Stimulated activated naive B cell treated with anti-CD40 and anti-IgM and Interleukin-4, amounts not matched to agents 10 μg/mL and 1 μg/mL and 100 μg/mL, for 72 hours (primary cell): ENCODE results near the gene DNPEP.

Experiments
- ATAC-seq, 2 donors: fragments of 150-1000 bp; cut with Tn5 transposase; replicated peaks; 2 replicates each; pipeline ENCODE4 v1.10.0; 2021; ENCODE audit warnings: moderate library complexity in 1 of 2
- DNase-seq: peaks from one replicate; pipeline ENCODE4 v3.0.0; 2021
- H3K27ac Mint-ChIP-seq: one replicate; pipeline ENCODE4 v1.8.0; 2022; ENCODE audit warnings: mild to moderate bottlenecking, mixed read lengths
- H3K27me3 Mint-ChIP-seq, 2 donors: one replicate each; pipeline ENCODE4 v1.8.0; 2022; ENCODE audit warnings: mixed read lengths in 2 of 2
- H3K36me3 Mint-ChIP-seq, 2 donors: one replicate each; pipeline ENCODE4 v1.8.0; 2022; ENCODE audit warnings: mixed read lengths in 2 of 2, mild to moderate bottlenecking in 1 of 2
- H3K4me1 Mint-ChIP-seq, 2 donors: one replicate each; pipeline ENCODE4 v1.8.0; 2022; ENCODE audit warnings: mixed read lengths in 2 of 2, mild to moderate bottlenecking in 1 of 2
- H3K4me3 Mint-ChIP-seq, 2 donors: one replicate each; pipeline ENCODE4 v1.8.0; 2022; ENCODE audit warnings: mild to moderate bottlenecking in 2 of 2, mixed read lengths in 2 of 2, moderate library complexity in 1 of 2
- H3K9me3 Mint-ChIP-seq, 2 donors: one replicate each; pipeline ENCODE4 v1.8.0; 2022; ENCODE audit warnings: mixed read lengths in 2 of 2, mild to moderate bottlenecking in 1 of 2

Gene DNPEP

GRCh38 chr2:219425238-219426067, 37.7 kb upstream of the DNPEP start:
- Mint-ChIP-seq H3K36me3 (no peaks in the 10 kb centered on the region), H3K27ac (no peak overlapping the region), H3K4me1 (no peaks in the 10 kb centered on the region), H3K4me3 (no peak overlapping the region), H3K27me3 (peaks cover 46 to 67% of the 10 kb centered on the region in 2 donors), H3K9me3 (no peaks in the 10 kb centered on the region)
- DNase-seq: no peak
- no peak for ATAC-seq

GRCh38 chr2:219423652-219424377, 36.1 kb upstream of the DNPEP start:
- H3K27me3 Mint-ChIP-seq: peaks cover 61 to 76% of the 10 kb centered on the region in 2 donors
- no peaks in the 10 kb centered on the region for H3K4me1 Mint-ChIP-seq
- H3K27ac Mint-ChIP-seq: no peak overlapping the region
- no peak for DNase-seq
- no peaks in the 10 kb centered on the region for H3K36me3 Mint-ChIP-seq
- ATAC-seq: no peak
- H3K4me3 Mint-ChIP-seq: no peak overlapping the region
- H3K9me3 Mint-ChIP-seq: no peaks in the 10 kb centered on the region

GRCh38 chr2:219422952-219423534, 35.3 kb upstream of the DNPEP start:
- Mint-ChIP-seq H3K4me1 (no peaks in the 10 kb centered on the region), H3K4me3 (no peak overlapping the region), H3K27ac (no peak overlapping the region), H3K27me3 (peaks cover 58 to 74% of the 10 kb centered on the region in 2 donors), H3K9me3 (no peaks in the 10 kb centered on the region), H3K36me3 (no peaks in the 10 kb centered on the region)
- no peak for ATAC-seq
- DNase-seq: no peak

- Mint-ChIP-seq H3K4me3 (no peak overlapping the region), H3K27ac (no peak overlapping the region), H3K9me3 (no peaks in the 10 kb centered on the region), H3K27me3 (peaks cover 60 to 74% of the 10 kb centered on the region in 2 donors), H3K36me3 (no peaks in the 10 kb centered on the region), H3K4me1 (no peaks in the 10 kb centered on the region)
- ATAC-seq (no peak), DNase-seq (no peak)
Measured at GRCh38 chr2:219421323-219421722, 33.6 kb upstream of the DNPEP start.

GRCh38 chr2:219420687-219421086, 33.0 kb upstream of the DNPEP start:
- Mint-ChIP-seq H3K27ac (no peak overlapping the region), H3K9me3 (no peaks in the 10 kb centered on the region), H3K36me3 (no peaks in the 10 kb centered on the region), H3K27me3 (peaks cover 58 to 74% of the 10 kb centered on the region in 2 donors), H3K4me3 (no peak overlapping the region), H3K4me1 (no peaks in the 10 kb centered on the region)
- ATAC-seq (no peak), DNase-seq (no peak)

- no peaks in the 10 kb centered on the region for H3K36me3 Mint-ChIP-seq
- no peak for DNase-seq
- H3K4me1 Mint-ChIP-seq: no peaks in the 10 kb centered on the region
- H3K27ac Mint-ChIP-seq: no peak overlapping the region
- ATAC-seq: no peak
- peaks cover 50 to 67% of the 10 kb centered on the region in 2 donors for H3K27me3 Mint-ChIP-seq
- H3K4me3 Mint-ChIP-seq: no peak overlapping the region
- no peaks in the 10 kb centered on the region for H3K9me3 Mint-ChIP-seq
Measured at GRCh38 chr2:219419331-219420197, 31.9 kb upstream of the DNPEP start.

- no peak for ATAC-seq
- H3K36me3 Mint-ChIP-seq: no peaks in the 10 kb centered on the region
- DNase-seq: no peak
Measured at GRCh38 chr2:219419012-219419324, 31.3 kb upstream of the DNPEP start.

GRCh38 chr2:219418155-219419011, 30.7 kb upstream of the DNPEP start, which contains the start of gene DES:
Gene DES, plus strand, starts transcription at chr2:219418377. Its CDS starts 86 bp downstream, at chr2:219418463.
- ATAC-seq (no peak), DNase-seq (no peak)
- no peak within 1 kb of the TSS for H3K4me3 Mint-ChIP-seq
- no peaks in the 10 kb centered on the region for H3K36me3 Mint-ChIP-seq
- no peak within 1 kb of the TSS for H3K27ac Mint-ChIP-seq
- peaks cover 55 to 67% of the 10 kb centered on the region in 2 donors for H3K27me3 Mint-ChIP-seq
- H3K9me3 Mint-ChIP-seq: no peaks in the 10 kb centered on the region
- H3K4me1 Mint-ChIP-seq: no peaks in the 10 kb centered on the region

More at GRCh38 chr2:219419012-219419324, 31.3 kb upstream of the DNPEP start:
- no peaks in the 10 kb centered on the region for H3K9me3 Mint-ChIP-seq
- no peak overlapping the region for H3K27ac Mint-ChIP-seq
- no peaks in the 10 kb centered on the region for H3K4me1 Mint-ChIP-seq
- peaks cover 51 to 67% of the 10 kb centered on the region in 2 donors for H3K27me3 Mint-ChIP-seq
- H3K4me3 Mint-ChIP-seq: no peak overlapping the region

GRCh38 chr2:219417374-219417773, 29.7 kb upstream of the DNPEP start:
- no peak overlapping the region for H3K27ac Mint-ChIP-seq
- peaks cover 58 to 68% of the 10 kb centered on the region in 2 donors for H3K27me3 Mint-ChIP-seq
- no peak for ATAC-seq
- no peak overlapping the region for H3K4me3 Mint-ChIP-seq
- no peak for DNase-seq
- peaks cover 0 to 2% of the 10 kb centered on the region in 2 donors for H3K36me3 Mint-ChIP-seq
- peaks cover 1 to 4% of the 10 kb centered on the region in 2 donors for H3K9me3 Mint-ChIP-seq
- H3K4me1 Mint-ChIP-seq: no peaks in the 10 kb centered on the region

GRCh38 chr2:219416938-219417337, 29.2 kb upstream of the DNPEP start:
- DNase-seq (no peak), ATAC-seq (no peak)
- H3K27me3 Mint-ChIP-seq: peaks cover 58 to 68% of the 10 kb centered on the region in 2 donors
- peaks cover 0 to 2% of the 10 kb centered on the region in 2 donors for H3K36me3 Mint-ChIP-seq
- peaks cover 4 to 6% of the 10 kb centered on the region in 2 donors for H3K9me3 Mint-ChIP-seq
- H3K27ac Mint-ChIP-seq: no peak overlapping the region
- H3K4me1 Mint-ChIP-seq: no peaks in the 10 kb centered on the region
- no peak overlapping the region for H3K4me3 Mint-ChIP-seq

GRCh38 chr2:219416235-219416602, 28.5 kb upstream of the DNPEP start:
- Mint-ChIP-seq H3K9me3 (peaks cover 4 to 6% of the 10 kb centered on the region in 2 donors), H3K27ac (no peak overlapping the region), H3K4me3 (no peak overlapping the region), H3K36me3 (peaks cover 0 to 2% of the 10 kb centered on the region in 2 donors), H3K27me3 (peaks cover 60 to 65% of the 10 kb centered on the region in 2 donors), H3K4me1 (no peaks in the 10 kb centered on the region)
- no peak for ATAC-seq
- DNase-seq: no peak

- Mint-ChIP-seq H3K27me3 (peaks cover 55 to 60% of the 10 kb centered on the region in 2 donors), H3K27ac (no peak overlapping the region), H3K36me3 (peaks cover 0 to 2% of the 10 kb centered on the region in 2 donors), H3K9me3 (peaks cover 4 to 6% of the 10 kb centered on the region in 2 donors), H3K4me3 (no peak overlapping the region), H3K4me1 (no peaks in the 10 kb centered on the region)
- ATAC-seq (no peak), DNase-seq (no peak)
Measured at GRCh38 chr2:219415580-219416234, 28.0 kb upstream of the DNPEP start.

- H3K27ac Mint-ChIP-seq: no peak overlapping the region
- H3K4me1 Mint-ChIP-seq: no peaks in the 10 kb centered on the region
- peaks cover 49 to 52% of the 10 kb centered on the region in 2 donors for H3K27me3 Mint-ChIP-seq
- no peak for DNase-seq
- ATAC-seq: no peak
- peaks cover 0 to 2% of the 10 kb centered on the region in 2 donors for H3K36me3 Mint-ChIP-seq
- peaks cover 4 to 6% of the 10 kb centered on the region in 2 donors for H3K9me3 Mint-ChIP-seq
- H3K4me3 Mint-ChIP-seq: no peak overlapping the region
Measured at GRCh38 chr2:219414857-219415256, 27.1 kb upstream of the DNPEP start.
